ENCODE data around the gene SLX9.

The SLX9 gene

GRCh38 chr21:44935533-44935927 is 4.3 kb upstream of the SLX9 start:
- no peak for DNase-seq (ENCODE audit: low read depth in 2 of 2)
- no peak for TF ChIP-seq CTCF (IDR thresholded peaks at IDR 0.05; ENCODE audit: low read depth, low read length)
- H3K4me3 ChIP-seq (replicated peaks in 1 of 2; ENCODE audit: low read depth in 2 of 2, low read length in 2 of 2) = no peak overlapping the region

GRCh38 chr21:44938772-44939531 is 877 bp upstream of the SLX9 start:
- H3K4me3 ChIP-seq (replicated peaks in 1 of 2; ENCODE audit: low read depth in 2 of 2, low read length in 2 of 2) = peak overlapping the region; percentile 98 to 99
- no peak for TF ChIP-seq CTCF (IDR thresholded peaks at IDR 0.05; ENCODE audit: low read depth, low read length)
- DNase-seq (ENCODE audit: low read depth in 2 of 2) = no peak

GRCh38 chr21:44940116-44940631 is 345 bp downstream of the SLX9 start:
- no peak for TF ChIP-seq CTCF (IDR thresholded peaks at IDR 0.05; ENCODE audit: low read depth, low read length)
- DNase-seq (ENCODE audit: low read depth in 2 of 2) = no peak
- H3K4me3 ChIP-seq (replicated peaks in 1 of 2; ENCODE audit: low read depth in 2 of 2, low read length in 2 of 2) = peak overlapping the region; percentile 98 to 99

- TF ChIP-seq CTCF (IDR thresholded peaks at IDR 0.05; ENCODE audit: low read depth, low read length) = no peak
- DNase-seq (ENCODE audit: low read depth in 2 of 2) = no peak
- no peak overlapping the region for H3K4me3 ChIP-seq (replicated peaks in 1 of 2; ENCODE audit: low read depth in 2 of 2, low read length in 2 of 2)
Observed at GRCh38 chr21:44941567-44941966, 1.7 kb downstream of the SLX9 start.

GRCh38 chr21:44942566-44942965 is 2.7 kb downstream of the SLX9 start:
- H3K4me3 ChIP-seq (replicated peaks in 1 of 2; ENCODE audit: low read depth in 2 of 2, low read length in 2 of 2) = no peak overlapping the region
- TF ChIP-seq CTCF (IDR thresholded peaks at IDR 0.05; ENCODE audit: low read depth, low read length) = no peak
- DNase-seq (ENCODE audit: low read depth in 2 of 2) = no peak

- TF ChIP-seq CTCF (IDR thresholded peaks at IDR 0.05; ENCODE audit: low read depth, low read length) = no peak
- no peak for DNase-seq (ENCODE audit: low read depth in 2 of 2)
- H3K4me3 ChIP-seq (replicated peaks in 1 of 2; ENCODE audit: low read depth in 2 of 2, low read length in 2 of 2) = no peak overlapping the region
Observed at GRCh38 chr21:44943005-44943685, 3.3 kb downstream of the SLX9 start.

Data from cardiac fibroblast (primary cell).